T-helper 1 cell treated with Interleukin-12 subunit alpha and Interleukin-12 subunit beta and Interleukin-4 antibody, amounts not matched to agents 30 μg/mL and 1 μg/mL, for 36 hours (primary cell): ENCODE measurements around the gene PITPNC1.
"Not testable (repeated sequence)": the region's sequence is repeated elsewhere in the genome, so short reads cannot be mapped to it uniquely, and the experiment has no call there.

Experiments used
- H3K27ac Mint-ChIP-seq: one replicate; pipeline ENCODE4 v1.8.0; 2021; ENCODE audit warnings: mild to moderate bottlenecking, mixed read lengths
- H3K27me3 Mint-ChIP-seq: one replicate; pipeline ENCODE4 v1.8.0; 2021; ENCODE audit warnings: low read depth, mixed read lengths
- H3K36me3 Mint-ChIP-seq: one replicate; pipeline ENCODE4 v1.8.0; 2021; ENCODE audit warnings: low read depth, mixed read lengths
- H3K4me1 Mint-ChIP-seq: one replicate; pipeline ENCODE4 v1.8.0; 2021; ENCODE audit warnings: low read depth, mixed read lengths
- H3K4me3 Mint-ChIP-seq: one replicate; pipeline ENCODE4 v1.8.0; 2021; ENCODE audit warnings: mild to moderate bottlenecking, moderate library complexity, mixed read lengths
- H3K9me3 Mint-ChIP-seq: one replicate; pipeline ENCODE4 v1.8.0; 2021; ENCODE audit warnings: mixed read lengths

Gene PITPNC1

DNA sequence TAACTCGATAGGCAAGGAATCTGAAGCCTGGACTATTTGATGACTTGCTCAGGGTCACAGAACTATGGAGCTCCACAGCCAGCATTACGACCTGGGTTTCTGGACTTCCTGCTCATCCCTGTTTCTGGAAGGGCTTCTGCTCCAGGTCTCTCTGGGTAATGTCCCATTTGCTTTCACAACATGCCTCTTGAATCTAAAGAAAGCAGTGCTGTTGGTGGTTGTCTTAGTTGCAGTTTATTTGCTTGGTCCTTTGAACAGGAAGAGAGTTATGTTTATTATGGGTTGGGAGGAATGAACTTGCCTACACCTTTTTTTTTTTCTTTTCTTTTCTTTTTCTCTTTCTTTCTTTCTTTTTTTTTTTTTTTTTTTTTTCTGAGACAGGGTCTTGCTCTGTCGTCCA is 84.8 kb downstream of the PITPNC1 start:
- Mint-ChIP-seq H3K4me3 (peak overlapping the region; percentile 28), H3K27me3 (no peaks in the 10 kb centered on the region), H3K4me1 (peaks cover 39% of the 10 kb centered on the region), H3K9me3 (peaks cover 22% of the 10 kb centered on the region), H3K27ac (peak overlapping the region; percentile 69), H3K36me3 (peaks cover 28% of the 10 kb centered on the region)

DNA sequence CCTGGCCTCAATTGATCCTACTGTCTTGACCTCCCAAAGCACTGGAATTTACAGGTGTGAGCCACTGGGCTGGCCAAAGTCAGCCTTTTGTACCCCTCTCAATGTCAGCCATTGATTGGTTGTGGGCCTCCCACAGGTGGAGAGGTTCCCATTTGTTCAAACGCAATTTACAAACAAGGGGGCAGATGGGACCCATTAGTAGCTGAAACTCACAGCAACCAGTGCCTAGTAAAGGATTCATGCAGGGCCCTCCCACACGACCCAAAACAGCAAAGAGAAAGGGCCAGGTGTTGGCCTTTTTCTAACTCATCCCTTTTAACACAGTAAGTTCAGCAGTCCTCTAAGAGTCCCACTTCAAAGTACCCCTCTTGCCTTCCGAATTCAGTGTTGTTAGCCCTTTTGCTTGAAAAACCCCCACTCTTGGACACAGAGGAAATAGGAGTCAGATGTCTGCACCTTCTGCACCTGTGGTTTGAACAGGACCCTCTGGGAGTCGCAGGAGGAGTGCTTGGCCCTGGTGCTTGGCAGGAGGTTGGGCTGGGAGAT is 89.2 kb downstream of the PITPNC1 start:
- H3K27me3 Mint-ChIP-seq: no peaks in the 10 kb centered on the region
- peaks cover 6% of the 10 kb centered on the region for H3K36me3 Mint-ChIP-seq
- H3K9me3 Mint-ChIP-seq: no peaks in the 10 kb centered on the region
- H3K4me3 Mint-ChIP-seq: no peak overlapping the region
- H3K4me1 Mint-ChIP-seq: peaks cover 43% of the 10 kb centered on the region
- H3K27ac Mint-ChIP-seq: peak overlapping the region; percentile 49

DNA sequence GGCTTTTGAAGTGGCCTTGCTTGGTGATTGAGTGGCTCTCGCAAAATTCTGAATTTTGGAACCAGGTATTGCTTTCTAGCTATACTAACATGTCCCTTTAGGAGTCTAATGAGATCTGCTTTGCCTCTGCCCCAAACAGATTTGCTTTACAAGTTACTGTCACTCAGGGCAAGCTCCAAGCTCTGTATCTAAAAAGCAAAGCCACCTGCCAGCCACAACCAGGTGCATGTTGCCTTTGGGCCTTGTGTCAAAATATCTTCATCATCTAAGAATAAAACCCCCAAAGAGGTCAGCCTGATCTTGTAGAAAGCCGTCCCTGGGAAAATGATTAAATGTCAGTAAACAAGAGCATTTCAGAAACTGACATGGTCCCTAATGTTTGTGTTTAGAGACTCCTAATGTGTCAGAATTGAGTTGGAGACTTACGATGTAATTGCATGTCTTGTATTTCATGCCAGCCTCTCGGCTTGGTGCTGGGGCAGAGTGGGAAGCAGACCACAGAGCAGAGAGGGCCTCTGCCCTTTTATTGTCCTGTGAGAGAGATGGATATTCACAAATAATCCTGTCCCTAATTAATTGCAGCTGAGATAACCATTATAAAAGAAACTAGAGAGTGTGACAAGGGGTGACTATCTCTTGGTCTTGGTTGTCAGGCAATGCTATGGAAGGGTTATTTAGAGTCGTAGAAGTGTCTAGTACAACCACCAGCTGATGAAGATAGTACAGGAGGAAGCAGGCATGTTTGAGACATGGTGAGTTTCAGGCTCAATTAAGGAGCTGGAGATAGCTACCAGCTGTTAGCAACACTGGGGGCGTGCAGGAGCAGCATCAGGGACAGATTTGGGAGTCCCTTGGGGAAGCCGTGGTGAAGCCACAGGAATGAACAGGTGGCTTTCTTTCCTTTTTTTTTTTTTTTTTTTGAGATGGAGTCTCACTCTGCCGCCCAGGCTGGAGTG is 90.7 kb downstream of the PITPNC1 start:
- H3K27me3 Mint-ChIP-seq: no peaks in the 10 kb centered on the region
- peaks cover 11% of the 10 kb centered on the region for H3K36me3 Mint-ChIP-seq
- peaks cover 40% of the 10 kb centered on the region for H3K4me1 Mint-ChIP-seq
- peak overlapping the region; percentile 79 for H3K27ac Mint-ChIP-seq
- peaks cover 6% of the 10 kb centered on the region for H3K9me3 Mint-ChIP-seq
- H3K4me3 Mint-ChIP-seq: peak overlapping the region; percentile 47

DNA sequence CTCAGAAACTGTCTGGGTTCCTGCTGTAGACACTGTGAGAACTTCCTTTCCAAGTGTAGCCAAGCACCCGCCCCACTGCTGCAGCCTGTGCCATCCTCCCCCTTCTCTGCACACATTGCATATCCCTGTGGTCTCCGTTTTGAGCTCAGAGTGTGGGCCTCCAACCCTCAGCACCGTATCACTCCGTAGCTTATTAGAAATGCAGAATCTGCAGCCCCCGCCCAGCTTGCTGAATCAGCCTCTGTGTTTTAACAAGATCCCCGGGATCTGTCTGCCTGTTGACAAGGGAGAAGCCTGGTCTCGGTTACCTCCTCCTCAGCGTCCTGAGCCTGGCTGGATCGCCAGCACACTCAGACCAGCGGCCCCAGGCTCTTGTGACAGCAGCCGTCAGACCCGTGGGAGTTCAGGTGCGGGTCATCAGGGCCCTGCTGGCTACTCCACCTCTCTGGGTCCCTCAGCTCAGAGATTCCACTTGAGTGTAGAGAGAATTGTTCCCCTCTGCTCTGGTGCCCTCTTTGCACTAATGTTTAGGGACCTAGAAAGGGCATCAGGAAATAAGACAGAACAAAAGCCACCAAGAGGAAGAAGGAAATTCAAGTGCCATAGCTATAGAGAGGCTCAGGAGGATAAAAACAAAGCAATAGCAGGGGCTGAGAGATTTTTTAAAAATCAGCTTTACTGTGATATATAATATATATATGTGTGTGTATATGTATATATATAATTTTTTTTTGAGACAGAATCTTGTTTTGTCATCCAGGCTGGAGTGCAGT is 92.3 kb downstream of the PITPNC1 start:
- peaks cover 6% of the 10 kb centered on the region for H3K9me3 Mint-ChIP-seq
- peak overlapping the region; percentile 39 for H3K4me3 Mint-ChIP-seq
- H3K27me3 Mint-ChIP-seq: no peaks in the 10 kb centered on the region
- H3K4me1 Mint-ChIP-seq: peaks cover 37% of the 10 kb centered on the region
- peak overlapping the region; percentile 50 for H3K27ac Mint-ChIP-seq
- H3K36me3 Mint-ChIP-seq: peaks cover 5% of the 10 kb centered on the region

DNA sequence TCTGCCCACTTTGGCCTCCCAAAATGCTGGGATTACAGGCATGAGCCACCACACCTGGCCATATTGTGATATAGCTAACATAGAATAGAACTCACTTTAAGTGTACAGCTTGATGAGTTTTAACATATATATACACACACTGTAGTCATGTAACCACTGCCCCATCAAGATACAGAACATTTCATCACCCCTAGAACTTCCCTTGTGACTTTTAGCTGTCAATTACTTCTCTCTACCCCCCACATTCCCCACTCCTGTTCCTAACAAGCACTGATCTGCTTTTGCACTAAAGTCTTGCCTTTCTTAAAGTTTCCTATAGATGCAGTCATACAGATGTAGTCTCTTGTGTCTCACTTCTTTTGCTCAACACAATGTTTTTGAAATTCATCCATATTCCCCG is 93.1 kb downstream of the PITPNC1 start:
- Mint-ChIP-seq H3K27ac (no peak overlapping the region), H3K4me1 (peaks cover 42% of the 10 kb centered on the region), H3K27me3 (no peaks in the 10 kb centered on the region), H3K36me3 (peaks cover 5% of the 10 kb centered on the region), H3K9me3 (peaks cover 6% of the 10 kb centered on the region), H3K4me3 (no peak overlapping the region)

DNA sequence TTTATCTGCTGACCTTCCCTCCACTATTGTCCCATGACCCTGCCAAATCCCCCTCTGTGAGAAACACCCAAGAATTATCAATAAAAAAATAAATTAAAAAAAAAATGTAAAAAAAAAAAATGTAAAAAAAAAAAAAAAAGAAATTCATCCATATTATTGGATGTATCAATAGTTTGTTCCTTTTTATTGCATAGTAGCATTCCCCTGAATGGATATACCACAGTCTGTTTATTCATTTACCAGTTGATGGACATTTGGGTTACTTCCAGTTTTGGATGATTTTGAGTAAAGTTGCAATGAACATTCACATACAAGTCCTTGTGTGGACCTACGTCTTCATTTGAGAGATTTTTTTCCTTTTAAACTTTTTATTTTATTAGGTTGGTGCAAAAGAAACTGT is 94.0 kb downstream of the PITPNC1 start:
- H3K4me1 Mint-ChIP-seq: peaks cover 51% of the 10 kb centered on the region
- no peak overlapping the region for H3K27ac Mint-ChIP-seq
- H3K36me3 Mint-ChIP-seq: peaks cover 5% of the 10 kb centered on the region
- no peaks in the 10 kb centered on the region for H3K27me3 Mint-ChIP-seq
- no peak overlapping the region for H3K4me3 Mint-ChIP-seq
- peaks cover 6% of the 10 kb centered on the region for H3K9me3 Mint-ChIP-seq

DNA sequence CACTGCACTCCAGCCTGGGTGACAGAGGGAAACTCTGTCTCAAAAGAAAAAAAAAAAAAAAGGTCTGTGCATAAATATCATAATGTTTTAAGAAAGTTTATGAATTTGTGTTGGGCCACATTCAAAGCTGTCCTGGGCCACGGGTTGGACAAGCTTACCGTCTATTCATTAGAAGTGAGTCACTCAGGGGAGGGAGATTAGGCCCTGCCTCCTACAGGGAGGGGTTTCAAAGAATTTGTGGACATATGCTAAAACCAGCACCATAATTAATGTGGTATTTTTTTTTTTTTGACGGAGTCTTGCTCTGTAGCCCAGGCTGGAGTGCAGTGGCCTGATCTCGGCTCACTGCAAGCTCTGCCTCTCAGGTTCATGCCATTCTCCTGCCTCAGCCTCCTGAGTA is 95.5 kb downstream of the PITPNC1 start:
- H3K9me3 Mint-ChIP-seq, H3K36me3 Mint-ChIP-seq, H3K4me3 Mint-ChIP-seq, H3K27me3 Mint-ChIP-seq, H3K27ac Mint-ChIP-seq: not testable (repeated sequence)
- peaks cover 45% of the 10 kb centered on the region for H3K4me1 Mint-ChIP-seq

DNA sequence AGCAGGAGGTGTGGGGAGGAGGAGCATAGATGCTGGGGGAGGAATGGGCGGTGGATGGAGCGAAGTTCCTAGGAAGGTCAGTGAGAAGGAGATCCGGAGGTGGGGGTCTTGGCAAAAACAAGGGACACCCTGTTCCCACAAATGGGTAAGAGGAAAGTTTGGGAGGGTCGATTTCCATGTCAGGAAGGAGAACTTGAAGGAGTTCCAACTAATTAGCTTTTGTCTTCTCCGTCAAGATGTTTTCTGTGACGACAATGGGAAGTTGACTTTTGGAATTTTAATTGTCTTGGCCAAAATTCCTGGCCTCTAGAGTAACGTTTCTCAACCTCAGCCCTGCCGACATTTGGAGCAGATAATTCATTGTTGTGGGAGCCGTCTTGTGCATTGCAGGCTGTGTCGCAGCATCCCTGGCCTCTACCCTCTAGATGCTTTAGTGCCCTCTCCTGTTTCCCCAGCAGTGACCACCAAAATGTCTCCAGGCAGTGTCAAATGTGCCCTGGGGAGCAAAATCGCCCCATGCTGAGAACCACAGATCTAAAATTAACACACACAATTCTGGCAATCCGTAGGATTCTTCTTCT is 97.1 kb downstream of the PITPNC1 start:
- peaks cover 49% of the 10 kb centered on the region for H3K4me1 Mint-ChIP-seq
- peaks cover 6% of the 10 kb centered on the region for H3K9me3 Mint-ChIP-seq
- no peaks in the 10 kb centered on the region for H3K27me3 Mint-ChIP-seq
- H3K27ac Mint-ChIP-seq: peak overlapping the region; percentile 90
- peaks cover 5% of the 10 kb centered on the region for H3K36me3 Mint-ChIP-seq
- peak overlapping the region; percentile 22 for H3K4me3 Mint-ChIP-seq

DNA sequence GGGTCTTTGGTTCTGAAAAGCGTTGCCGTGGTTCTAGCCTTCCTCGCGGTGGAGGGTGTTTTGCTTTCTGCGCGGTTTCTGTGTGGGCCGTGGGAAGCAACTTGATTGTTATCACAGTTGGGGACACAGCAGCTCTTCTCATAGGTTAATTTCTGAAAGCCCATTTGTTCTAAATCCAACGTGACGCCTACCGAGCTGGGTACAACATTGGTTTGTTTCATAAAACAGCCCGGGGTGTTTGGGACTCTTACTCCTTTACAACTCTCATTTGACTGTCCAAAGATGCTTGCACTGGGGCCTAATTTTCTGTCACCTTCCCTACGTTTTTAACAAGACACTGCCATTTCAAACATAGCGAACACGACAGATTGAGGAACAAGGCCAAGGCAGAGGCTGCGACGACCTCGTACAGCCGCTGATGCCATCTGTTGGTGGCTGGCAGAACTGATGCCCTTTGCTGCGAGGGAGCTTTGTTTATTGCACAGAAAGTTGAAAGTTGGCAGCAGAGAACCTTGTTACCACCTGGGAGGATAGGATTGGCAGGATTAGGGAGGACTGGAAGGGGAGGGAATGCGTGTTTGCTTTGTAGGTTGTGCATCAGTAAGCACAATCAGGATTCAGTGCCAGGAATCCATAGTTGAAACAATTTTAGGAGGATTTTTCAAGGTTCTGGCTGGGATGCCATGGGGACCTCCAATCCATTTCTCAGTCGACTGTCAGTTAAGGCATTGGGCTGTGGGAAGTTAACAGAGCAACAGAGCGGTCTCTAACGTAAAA is 98.3 kb downstream of the PITPNC1 start:
- peak overlapping the region; percentile 48 for H3K4me3 Mint-ChIP-seq
- peaks cover 44% of the 10 kb centered on the region for H3K4me1 Mint-ChIP-seq
- peak overlapping the region; percentile 90 for H3K27ac Mint-ChIP-seq
- H3K9me3 Mint-ChIP-seq: peaks cover 6% of the 10 kb centered on the region
- H3K36me3 Mint-ChIP-seq: peaks cover 5% of the 10 kb centered on the region
- H3K27me3 Mint-ChIP-seq: no peaks in the 10 kb centered on the region

DNA sequence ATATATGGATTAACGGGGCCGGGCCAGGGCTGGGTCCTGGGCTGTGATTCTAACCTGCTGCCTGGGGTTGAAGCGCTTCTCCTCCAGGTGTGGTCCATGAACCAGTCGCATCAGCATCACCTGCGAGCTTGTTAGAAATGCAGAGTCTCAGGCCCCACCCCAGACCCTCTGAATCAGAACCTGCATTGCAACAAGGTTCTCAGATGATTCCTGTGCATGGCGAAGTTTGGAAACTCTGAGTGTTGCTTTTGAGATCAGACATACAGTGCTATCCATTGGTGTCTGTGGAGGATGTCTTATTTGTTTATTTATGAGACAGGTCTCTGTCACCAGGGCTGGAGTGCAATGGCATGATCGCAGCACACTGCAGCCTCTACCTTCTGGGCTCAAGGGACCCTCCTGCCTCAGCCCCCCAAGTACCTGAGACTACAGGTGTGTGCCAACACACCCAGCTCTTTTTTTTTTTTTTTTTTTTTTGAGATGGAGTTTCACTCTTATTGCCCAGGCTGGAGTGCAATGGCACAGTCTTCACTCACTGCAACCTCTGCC is 99.8 kb downstream of the PITPNC1 start:
- Mint-ChIP-seq H3K9me3 (peaks cover 1% of the 10 kb centered on the region), H3K27me3 (no peaks in the 10 kb centered on the region), H3K4me1 (peaks cover 43% of the 10 kb centered on the region), H3K4me3 (peak overlapping the region; percentile 29), H3K36me3 (peaks cover 1% of the 10 kb centered on the region), H3K27ac (no peak overlapping the region)

DNA sequence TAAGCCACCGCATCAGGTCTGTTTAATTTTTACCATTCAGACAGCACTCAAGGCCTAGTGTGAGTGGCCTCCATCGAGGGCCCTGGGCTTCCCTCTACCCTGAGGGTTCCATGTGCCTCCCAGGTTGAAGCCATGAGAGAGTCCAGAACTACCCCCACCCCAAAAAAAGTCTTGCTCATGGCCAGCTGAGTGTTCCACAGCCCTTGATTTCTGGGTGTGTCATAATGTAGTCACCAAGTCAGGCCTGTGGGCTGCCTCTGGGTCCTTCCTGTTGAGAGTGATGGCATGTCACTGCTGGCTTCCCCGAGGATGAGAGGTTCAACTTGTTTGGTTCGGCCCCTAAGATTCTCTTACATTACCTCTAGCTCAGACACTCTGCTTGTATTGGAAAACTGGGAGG is 100.6 kb downstream of the PITPNC1 start:
- H3K27ac Mint-ChIP-seq: peak overlapping the region; percentile 73
- H3K9me3 Mint-ChIP-seq: no peaks in the 10 kb centered on the region
- peaks cover 46% of the 10 kb centered on the region for H3K4me1 Mint-ChIP-seq
- no peaks in the 10 kb centered on the region for H3K27me3 Mint-ChIP-seq
- H3K36me3 Mint-ChIP-seq: no peaks in the 10 kb centered on the region
- H3K4me3 Mint-ChIP-seq: peak overlapping the region; percentile 84

DNA sequence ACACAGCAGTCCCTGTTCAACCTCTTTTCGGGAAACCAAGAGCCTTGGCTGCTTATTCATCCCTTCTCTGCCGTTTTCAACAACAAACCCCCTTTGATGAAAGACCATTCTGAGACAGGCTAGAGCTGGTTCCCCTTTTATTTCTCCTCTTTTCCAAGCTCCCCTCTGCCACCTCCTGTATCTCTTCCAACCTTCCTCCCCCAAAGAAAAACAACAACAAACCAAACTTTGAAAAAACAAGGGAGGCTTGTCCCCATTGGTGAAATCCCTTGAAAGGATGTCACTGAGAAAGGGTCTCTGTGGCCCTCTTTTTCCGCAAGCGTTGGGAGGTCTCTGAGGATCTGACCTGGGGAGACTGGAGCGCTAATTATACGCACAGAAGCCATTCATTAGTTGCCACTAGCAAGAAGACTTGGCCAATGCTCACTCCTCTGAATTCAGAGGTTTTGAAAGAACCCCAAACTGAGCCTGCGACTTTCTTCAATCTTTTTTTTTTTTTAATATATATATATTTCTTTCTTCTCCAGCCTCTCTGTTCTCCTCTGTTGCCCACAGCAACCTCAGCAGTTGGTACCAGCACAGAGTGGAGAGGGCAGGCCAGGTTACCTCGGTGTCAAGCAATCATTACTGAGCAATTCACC is 101.4 kb downstream of the PITPNC1 start:
- no peaks in the 10 kb centered on the region for H3K36me3 Mint-ChIP-seq
- peak overlapping the region; percentile 84 for H3K27ac Mint-ChIP-seq
- peak overlapping the region; percentile 84 for H3K4me3 Mint-ChIP-seq
- H3K9me3 Mint-ChIP-seq: no peaks in the 10 kb centered on the region
- H3K27me3 Mint-ChIP-seq: no peaks in the 10 kb centered on the region
- H3K4me1 Mint-ChIP-seq: peaks cover 46% of the 10 kb centered on the region

DNA sequence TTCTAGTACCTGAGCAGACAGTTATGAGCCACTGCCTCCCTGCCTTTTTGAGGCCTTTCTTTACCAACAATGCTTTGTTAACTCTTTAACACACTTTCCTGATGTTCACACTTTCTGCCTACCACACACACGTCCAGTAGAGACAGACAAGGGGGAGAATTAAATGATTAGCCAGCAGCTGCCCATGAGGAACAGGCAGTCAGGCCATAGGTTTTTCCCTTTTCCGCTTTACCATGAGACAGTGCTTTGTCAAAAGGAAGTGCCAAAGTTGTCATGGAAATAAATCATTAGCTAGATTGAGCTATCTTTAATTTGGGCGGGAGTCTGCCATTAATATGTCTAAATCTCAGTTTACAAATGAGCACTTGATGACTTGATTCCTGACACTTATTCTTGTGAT is 102.1 kb downstream of the PITPNC1 start:
- Mint-ChIP-seq H3K27ac (peak overlapping the region; percentile 84), H3K4me1 (peaks cover 42% of the 10 kb centered on the region), H3K4me3 (peak overlapping the region; percentile 37), H3K27me3 (no peaks in the 10 kb centered on the region), H3K36me3 (no peaks in the 10 kb centered on the region), H3K9me3 (no peaks in the 10 kb centered on the region)
